Measurements from ENCODE around the gene UBE2J2. TPM values are rescaled to one million over a fixed set of nuclear protein-coding genes. Genes with fewer than 3 reads are reported as not detected.

The UBE2J2 gene
- total and polyA plus RNA-seq, 2 experiments from 2014 or later: 49.7 to 63.5 TPM

DNA sequence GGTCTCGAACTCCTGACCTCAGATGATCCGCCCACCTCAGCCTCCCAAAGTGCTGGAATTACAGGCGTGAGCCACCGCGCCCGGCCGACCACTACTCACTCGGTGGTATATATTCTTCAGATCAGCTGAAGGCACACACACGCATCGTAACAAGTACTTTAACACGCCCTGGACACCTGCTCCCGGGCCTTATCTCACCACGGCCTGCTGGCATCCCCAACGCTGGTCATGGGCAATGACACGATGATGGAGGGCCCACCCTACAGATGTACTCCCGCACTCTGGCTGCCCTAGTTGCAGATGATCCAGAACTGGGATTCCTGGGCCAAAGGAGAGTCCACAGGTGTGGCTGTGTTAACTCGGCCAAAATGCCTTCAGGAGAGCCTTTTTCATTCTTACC, 11.6 kb downstream of the UBE2J2 start:
- Histone ChIP-seq H3K9me3 (ENCODE audit: low read depth) (no peaks in the 10 kb centered on the region), H2AFZ (no peak overlapping the region), H3K27ac (no peak overlapping the region), H4K20me1 (ENCODE audit: insufficient read depth) (no peaks in the 10 kb centered on the region), H3F3A (ENCODE audit: insufficient read depth) (peaks cover 24% of the 10 kb centered on the region), H3K27me3 (replicated peaks; ENCODE audit: insufficient read depth) (no peaks in the 10 kb centered on the region), H3K4me3 (no peak overlapping the region), H3K9ac (no peak overlapping the region), H3K9me2 (ENCODE audit: insufficient read depth) (no peaks in the 10 kb centered on the region), H3K36me3 (ENCODE audit: low read depth) (peaks cover 28% of the 10 kb centered on the region; the same call in 1 of the 2 replicates), H3K79me2 (ENCODE audit: insufficient read depth) (peaks cover 87% of the 10 kb centered on the region), H3K4me2 (ENCODE audit: unreplicated experiment) (no peak overlapping the region), H3K4me1 (ENCODE audit: insufficient read depth) (peaks cover 25% of the 10 kb centered on the region)
- in situ Hi-C loops (cut with MboI): no loop called here
- TF ChIP-seq EZH2 (IDR thresholded peaks at IDR 0.05; ENCODE audit: insufficient read depth, poor library complexity, severe bottlenecking) (no peak), EZH2phosphoT487 (IDR thresholded peaks at IDR 0.05; ENCODE audit: insufficient read depth, low read depth) (no peak)
- DNase-seq: no peak
- WGBS, 2 experiments (ENCODE audit: low coverage in 1 of 2, low lambda C conversion rate in 2 of 2, missing lambda C conversion rate in 2 of 2): 93 to 96% methylated on average over 15 to 17 of the region's 17 CpGs

DNA sequence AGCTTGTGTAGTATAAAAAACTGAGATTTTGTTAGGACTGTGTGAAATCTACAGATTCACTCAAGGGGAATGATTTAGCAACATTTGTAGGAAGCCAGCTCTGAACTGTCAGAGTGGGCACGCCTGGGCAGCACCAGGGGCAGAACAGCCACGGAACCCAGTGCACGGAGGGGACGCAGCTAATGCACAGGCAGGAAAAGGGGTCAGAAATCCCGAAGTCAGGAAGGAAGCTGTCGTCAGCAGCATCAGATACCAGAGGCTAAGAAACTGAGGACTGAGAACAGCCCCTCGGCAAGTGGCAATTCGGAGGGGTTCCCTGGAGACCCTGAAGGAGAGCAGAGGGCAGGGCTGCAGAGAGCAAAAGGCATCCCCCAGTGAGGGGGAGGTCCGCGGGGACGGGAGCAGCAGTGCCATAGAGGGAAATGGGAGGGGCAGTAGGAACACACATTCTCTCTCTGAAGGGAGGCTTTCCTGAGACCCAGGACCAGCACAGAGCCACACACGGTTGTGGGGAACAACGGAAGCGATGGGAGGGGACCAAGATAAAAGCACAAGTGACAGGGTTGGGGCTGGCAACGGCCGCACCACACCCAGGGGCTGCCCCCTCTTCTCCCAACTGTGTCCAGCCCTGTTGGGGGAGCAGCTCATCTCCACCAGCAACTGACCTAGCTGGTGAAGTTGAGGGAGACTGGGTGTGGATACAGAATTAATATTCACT, 12.7 kb downstream of the UBE2J2 start:
- Histone ChIP-seq H3K27me3 (replicated peaks; ENCODE audit: insufficient read depth) (no peaks in the 10 kb centered on the region), H4K20me1 (ENCODE audit: insufficient read depth) (no peaks in the 10 kb centered on the region), H3F3A (ENCODE audit: insufficient read depth) (peaks cover 16% of the 10 kb centered on the region), H3K4me3 (no peak overlapping the region), H3K9me3 (ENCODE audit: low read depth) (no peaks in the 10 kb centered on the region), H3K36me3 (ENCODE audit: low read depth) (peaks cover 28% of the 10 kb centered on the region; the same call in 1 of the 2 replicates), H3K4me2 (ENCODE audit: unreplicated experiment) (no peak overlapping the region), H3K9ac (no peak overlapping the region), H3K4me1 (ENCODE audit: insufficient read depth) (peaks cover 19% of the 10 kb centered on the region), H2AFZ (no peak overlapping the region), H3K9me2 (ENCODE audit: insufficient read depth) (no peaks in the 10 kb centered on the region), H3K27ac (no peak overlapping the region), H3K79me2 (ENCODE audit: insufficient read depth) (peaks cover 86% of the 10 kb centered on the region)
- 88 to 89% methylated on average over 13 to 16 of the region's 16 CpGs for WGBS, 2 experiments (ENCODE audit: low coverage in 1 of 2, low lambda C conversion rate in 2 of 2, missing lambda C conversion rate in 2 of 2)
- in situ Hi-C loops (cut with MboI): no loop called here
- TF ChIP-seq EZH2 (IDR thresholded peaks at IDR 0.05; ENCODE audit: insufficient read depth, poor library complexity, severe bottlenecking) (no peak), EZH2phosphoT487 (IDR thresholded peaks at IDR 0.05; ENCODE audit: insufficient read depth, low read depth) (no peak)
- no peak for DNase-seq

DNA sequence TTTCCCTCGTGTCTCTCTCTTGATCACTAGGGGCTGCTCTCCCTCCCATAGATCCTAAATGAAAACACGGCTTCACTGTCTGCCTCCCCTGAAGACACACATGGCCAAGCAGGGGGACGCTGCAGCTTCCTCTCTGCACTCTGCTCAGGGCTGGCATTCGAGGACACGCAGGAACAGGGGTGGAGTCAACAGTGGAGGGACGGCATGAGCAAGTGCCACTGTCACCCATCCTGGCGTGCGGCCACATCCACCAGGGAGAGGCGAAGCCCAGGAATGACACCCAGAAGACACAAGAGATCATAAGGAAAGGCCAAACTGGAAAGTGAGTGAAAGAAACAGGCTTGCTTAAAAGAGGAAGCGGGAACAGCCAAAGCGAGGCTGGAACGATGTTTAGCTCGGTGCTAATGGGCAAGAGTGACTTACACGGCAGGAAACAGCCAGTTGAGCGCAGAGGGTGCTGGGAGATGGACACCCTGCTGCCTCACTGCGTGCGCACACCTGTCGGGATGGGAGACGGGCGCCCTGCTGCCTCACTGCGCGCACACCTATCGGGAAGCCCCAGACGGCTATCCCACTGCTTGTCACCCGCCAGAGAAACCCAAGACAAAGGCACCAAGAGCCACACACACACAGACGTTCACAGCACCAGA, 13.6 kb downstream of the UBE2J2 start:
- Histone ChIP-seq H3K4me1 (ENCODE audit: insufficient read depth) (peaks cover 10% of the 10 kb centered on the region), H3K27ac (no peak overlapping the region), H2AFZ (no peak overlapping the region), H3K4me3 (no peak overlapping the region), H3K27me3 (replicated peaks; ENCODE audit: insufficient read depth) (no peaks in the 10 kb centered on the region), H4K20me1 (ENCODE audit: insufficient read depth) (no peaks in the 10 kb centered on the region), H3F3A (ENCODE audit: insufficient read depth) (peaks cover 8% of the 10 kb centered on the region), H3K9ac (no peak overlapping the region), H3K79me2 (ENCODE audit: insufficient read depth) (peaks cover 82% of the 10 kb centered on the region), H3K36me3 (ENCODE audit: low read depth) (peaks cover 23% of the 10 kb centered on the region; the same call in 1 of the 2 replicates), H3K9me3 (ENCODE audit: low read depth) (no peaks in the 10 kb centered on the region), H3K4me2 (ENCODE audit: unreplicated experiment) (no peak overlapping the region), H3K9me2 (ENCODE audit: insufficient read depth) (no peaks in the 10 kb centered on the region)
- no peak for DNase-seq
- 90% methylated on average over 26 of the region's 26 CpGs for WGBS, 2 experiments (ENCODE audit: low coverage in 1 of 2, low lambda C conversion rate in 2 of 2, missing lambda C conversion rate in 2 of 2)
- in situ Hi-C loops (cut with MboI): no loop called here
- TF ChIP-seq EZH2phosphoT487 (IDR thresholded peaks at IDR 0.05; ENCODE audit: insufficient read depth, low read depth): no peak
- no peak for TF ChIP-seq EZH2 (IDR thresholded peaks at IDR 0.05; ENCODE audit: insufficient read depth, poor library complexity, severe bottlenecking)

DNA sequence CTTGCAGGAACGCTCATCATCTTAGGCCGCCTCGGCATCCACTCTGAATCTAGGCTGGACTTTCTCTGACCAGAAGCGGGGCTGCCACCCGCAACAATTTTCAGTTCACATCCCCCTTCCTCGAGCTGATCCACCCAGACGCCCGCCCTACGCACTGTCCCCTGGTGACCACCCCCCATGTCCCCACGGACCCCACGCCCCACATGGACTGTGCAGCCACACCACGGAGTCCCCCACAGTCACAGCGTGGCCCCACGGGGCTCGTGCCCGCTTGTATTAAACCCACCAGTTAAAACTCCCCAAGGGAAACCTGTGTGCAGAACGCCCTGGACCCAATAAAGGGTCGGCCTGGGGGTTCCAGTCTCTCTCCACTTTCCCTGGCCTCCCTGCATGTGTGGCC, 14.1 kb downstream of the UBE2J2 start:
- in situ Hi-C loops (cut with MboI): no loop called here
- no peak overlapping the region for H3K27ac ChIP-seq
- peaks cover 26% of the 10 kb centered on the region; the same call in 1 of the 2 replicates for H3K36me3 ChIP-seq (ENCODE audit: low read depth)

More for the DNA sequence above, 14.1 kb downstream of the UBE2J2 start:
- peaks cover 82% of the 10 kb centered on the region for H3K79me2 ChIP-seq (ENCODE audit: insufficient read depth)
- H3F3A ChIP-seq (ENCODE audit: insufficient read depth): peaks cover 6% of the 10 kb centered on the region; the same call in 1 of the 2 replicates
- H2AFZ ChIP-seq: no peak overlapping the region
- no peaks in the 10 kb centered on the region for H3K9me2 ChIP-seq (ENCODE audit: insufficient read depth)
- H3K27me3 ChIP-seq (replicated peaks; ENCODE audit: insufficient read depth): no peaks in the 10 kb centered on the region
- H3K9ac ChIP-seq: no peak overlapping the region
- no peak for DNase-seq
- no peak for TF ChIP-seq EZH2phosphoT487 (IDR thresholded peaks at IDR 0.05; ENCODE audit: insufficient read depth, low read depth)
- TF ChIP-seq EZH2 (IDR thresholded peaks at IDR 0.05; ENCODE audit: insufficient read depth, poor library complexity, severe bottlenecking): no peak
- 84 to 90% methylated on average over 10 to 18 of the region's 18 CpGs for WGBS, 2 experiments (ENCODE audit: low coverage in 1 of 2, low lambda C conversion rate in 2 of 2, missing lambda C conversion rate in 2 of 2)
- no peaks in the 10 kb centered on the region for H3K9me3 ChIP-seq (ENCODE audit: low read depth)
- H3K4me2 ChIP-seq (ENCODE audit: unreplicated experiment): no peak overlapping the region
- H3K4me3 ChIP-seq: no peak overlapping the region
- H4K20me1 ChIP-seq (ENCODE audit: insufficient read depth): no peaks in the 10 kb centered on the region
- H3K4me1 ChIP-seq (ENCODE audit: insufficient read depth): peaks cover 7% of the 10 kb centered on the region
